H1 (cell line): ENCODE measurements around the gene AOPEP. TPM values are rescaled to one million over a fixed set of nuclear protein-coding genes. Genes with fewer than 3 reads are reported as not detected.

ENCODE experiments used
- CHD7 ChIP-seq: fragments of 300-600 bp; sonication (generic); IDR thresholded peaks from 2 replicates; pipeline ENCODE4 v1.7.1; 2012; ENCODE audit warnings: low read length, moderate library complexity, mild to moderate bottlenecking, inconsistent platforms; ENCODE audit not compliant: insufficient replicate concordance
- RFX5 ChIP-seq: IDR thresholded peaks from 2 replicates; pipeline ENCODE4 v1.6.1; 2011; ENCODE audit warnings: low read depth, low read length, improper control_type of control experiment, borderline replicate concordance
- RNF2 ChIP-seq: fragments of 200-900, 300-1000 bp; sonication (generic); IDR thresholded peaks from 2 replicates; pipeline ENCODE4 v1.7.1; 2016; ENCODE audit warnings: borderline replicate concordance, low read depth, mild to moderate bottlenecking, antibody characterized with exemption, low read length; ENCODE audit not compliant: poor library complexity, severe bottlenecking; ENCODE audit errors: missing control alignments
- polyA plus RNA-seq, 7 experiments: library from polyadenylated mRNA; depleted of rRNA in 3 of 7; stranded (reverse) in 5 of 7; unstranded in 2 of 7; fragments of >200 nt in 5 of 7; fragments of 200-250 nt in 2 of 7; gene quantifications; 1 replicate in 5 of 7; 2 replicates in 1 of 7; 4 replicates in 1 of 7; pipeline versions ENCODE4 v1.2.1 to v1.2.3, GENCODE V29; 2011 to 2013; ENCODE audit warnings: missing spikeins in 2 of 7, mixed read lengths in 2 of 7
- total RNA-seq: library from RNA; stranded (reverse); fragmentation: NEBNext Ultra II Directional; extraction: Animal tissue kit (Norgen Biotek cat#: 25700); gene quantifications from 2 replicates; pipeline ENCODE4 v1.2.1, GENCODE V29; 2021

AOPEP gene
- total and polyA plus RNA-seq, 2 of the 8 experiments (the other 6 are each of a cell fraction or from before 2014, with no cell fraction given), result 6.1 to 14.3 TPM

GRCh38 chr9:95065224-95065623 is 338.7 kb downstream of the AOPEP start (continued):
- no peak for TF ChIP-seq CHD7
- no peak for TF ChIP-seq RFX5
- no peak for TF ChIP-seq RNF2
